HCT116 (cell line): ENCODE results near the gene SLC35F3. TPM values are rescaled to one million over a fixed set of nuclear protein-coding genes. Genes with fewer than 3 reads are reported as not detected.

Source experiments
- ATAC-seq: fragments of 200-7000 bp; cut with Tn5 transposase; 2 replicates; pipeline ENCODE4 v1.9.1; 2020; ENCODE audit warnings: mild to moderate bottlenecking, moderate library complexity
- BruUV-seq: library from RNA; stranded (reverse); fragments of 400-500 nt; replicated peaks from 2 replicates; lab custom pipeline; 2021; lab: Mats Ljungman, UMichigan
- CTCF ChIA-PET: fragments of 300-600 bp; sonication (Branson Sonifier 250); formaldehyde crosslinking; loops from one replicate; lab custom pipeline; 2021; ENCODE audit warnings: antibody characterized with exemption; lab: Charles Lee
- POLR2A ChIA-PET: fragments of 300-600, 350-600 bp; sonication (Branson Sonifier 250); formaldehyde crosslinking; loops from one replicate; lab custom pipeline; 2021; ENCODE audit warnings: antibody characterized with exemption; lab: Charles Lee
- RAD21 ChIA-PET, 2 experiments: fragments of 300-600 bp; sonication (Branson Sonifier 250); formaldehyde crosslinking; loops; one replicate each; lab custom pipeline; 2023; ENCODE audit warnings: low total read pairs in 2 of 2; ENCODE audit not compliant: uncharacterized antibody in 2 of 2, unreplicated experiment in 2 of 2, low non-redundant PET in 1 of 2; lab: Charles Lee
- DNase-seq: peaks from one replicate; pipeline ENCODE4 v3.0.0-alpha.2; 2010; ENCODE audit warnings: low read depth, low spot score
- H2AFZ ChIP-seq: fragments of 200-600 bp; shearing (Covaris generic), sonication (generic); 2 replicates; pipeline ENCODE4 v1.6.1; 2017; ENCODE audit warnings: low read depth, mixed run types, mixed read lengths, antibody characterized with exemption, low read length; ENCODE audit not compliant: poor library complexity, severe bottlenecking
- H3K27ac ChIP-seq: 2 replicates; pipeline ENCODE4 v1.5.1; 2012; ENCODE audit warnings: low read depth, low read length
- H3K27me3 ChIP-seq: fragments of 200-600 bp; sonication (generic); 2 replicates; pipeline ENCODE4 v1.6.1; 2016; ENCODE audit warnings: mixed run types, low read length, mixed read lengths; ENCODE audit not compliant: insufficient read depth
- H3K36me3 ChIP-seq, 2 experiments: fragments of 200-500 bp in 1 of 2; fragments of 200-600 bp in 1 of 2; sonication (Bioruptor generic) in 1 of 2; sonication (generic) in 1 of 2; 2 replicates each; pipeline versions ENCODE4 v1.5.1 to v1.6.1; 2014 to 2016; ENCODE audit warnings: low read length in 2 of 2, inconsistent platforms in 1 of 2, mixed read lengths in 1 of 2, mixed run types in 1 of 2; ENCODE audit not compliant: insufficient read depth in 2 of 2, control insufficient read depth in 1 of 2
- H3K4me1 ChIP-seq, 2 experiments: fragments of 200-600 bp in 1 of 2; sonication (generic) in 1 of 2; 2 replicates each; pipeline versions ENCODE4 v1.5.1 to v1.6.1; 2012 to 2017; ENCODE audit warnings: low read length in 2 of 2, inconsistent platforms in 1 of 2, mild to moderate bottlenecking in 1 of 2, mixed read lengths in 1 of 2, mixed run types in 1 of 2, moderate library complexity in 1 of 2; ENCODE audit not compliant: insufficient read depth in 2 of 2, control insufficient read depth in 1 of 2
- H3K4me2 ChIP-seq: fragments of 200-600 bp; sonication (generic); 2 replicates; pipeline ENCODE4 v1.6.1; 2017; ENCODE audit warnings: mixed run types, low read length, mixed read lengths
- H3K4me3 ChIP-seq, 2 experiments: fragments of 200-600 bp in 1 of 2; sonication (generic) in 1 of 2; replicated peaks in 1 of 2; 2 replicates each; pipeline ENCODE4 v1.5.1; 2011 to 2016; ENCODE audit warnings: low read length in 2 of 2, control low read depth in 1 of 2, low read depth in 1 of 2, mild to moderate bottlenecking in 1 of 2, mixed read lengths in 1 of 2, mixed run types in 1 of 2
- H3K79me2 ChIP-seq: fragments of 200-600 bp; sonication (generic); 2 replicates; pipeline ENCODE4 v1.6.1; 2017; ENCODE audit warnings: mild to moderate bottlenecking, mixed run types, low read length, moderate library complexity, mixed read lengths; ENCODE audit not compliant: insufficient read depth
- H3K9ac ChIP-seq: fragments of 200-600 bp; sonication (generic); 2 replicates; pipeline ENCODE4 v1.6.1; 2016; ENCODE audit warnings: low read length, mixed read lengths
- H3K9me2 ChIP-seq: fragments of 200-600 bp; sonication (generic), shearing (Covaris generic); 2 replicates; pipeline ENCODE4 v1.6.1; 2017; ENCODE audit warnings: mixed run types, mild to moderate bottlenecking, moderate library complexity; ENCODE audit not compliant: insufficient read depth
- H3K9me3 ChIP-seq, 2 experiments: fragments of 200-500 bp in 1 of 2; fragments of 200-600 bp in 1 of 2; sonication (Bioruptor generic) in 1 of 2; sonication (generic) in 1 of 2; 2 replicates each; pipeline ENCODE4 v1.6.1; 2014 to 2017; ENCODE audit warnings: low read length in 2 of 2, mixed read lengths in 2 of 2, inconsistent platforms in 1 of 2, low read depth in 1 of 2, mild to moderate bottlenecking in 1 of 2, mixed run types in 1 of 2, moderate library complexity in 1 of 2; ENCODE audit not compliant: control insufficient read depth in 1 of 2, insufficient read depth in 1 of 2
- H4K20me1 ChIP-seq: fragments of 200-600 bp; sonication (generic), shearing (Covaris generic); 2 replicates; pipeline ENCODE4 v1.6.1; 2017; ENCODE audit warnings: mixed run types, mild to moderate bottlenecking, moderate library complexity; ENCODE audit not compliant: insufficient read depth
- EGR1 ChIP-seq: IDR thresholded peaks from 2 replicates; pipeline ENCODE4 v1.6.1; 2012; ENCODE audit warnings: low read depth
- ELF1 ChIP-seq: IDR thresholded peaks from 2 replicates; pipeline ENCODE4 v1.6.1; 2012; ENCODE audit warnings: low read depth, borderline replicate concordance
- EZH2phosphoT487 ChIP-seq: fragments of 200-600 bp; IDR thresholded peaks from 2 replicates; pipeline ENCODE4 v1.6.1; 2018; ENCODE audit warnings: antibody characterized with exemption, borderline replicate concordance
- FOSL1 ChIP-seq: IDR thresholded peaks from 2 replicates; pipeline ENCODE4 v1.6.1; 2012; ENCODE audit warnings: low read depth
- MAX ChIP-seq: IDR thresholded peaks from 2 replicates; pipeline ENCODE4 v1.6.1; 2012
- SIN3A ChIP-seq: IDR thresholded peaks from 2 replicates; pipeline ENCODE4 v1.6.1; 2012; ENCODE audit warnings: low read depth
- TCF7L2 ChIP-seq: IDR thresholded peaks from 2 replicates; pipeline ENCODE4 v1.7.0; 2011; ENCODE audit warnings: borderline replicate concordance, inconsistent platforms; ENCODE audit not compliant: insufficient read depth, insufficient read length; ENCODE audit errors: extremely low read depth
- YY1 ChIP-seq: IDR thresholded peaks from 2 replicates; pipeline ENCODE4 v1.6.1; 2011; ENCODE audit warnings: low read length, low read depth, moderate library complexity, mild to moderate bottlenecking; ENCODE audit not compliant: insufficient replicate concordance; ENCODE audit errors: extremely low read depth
- ZFX ChIP-seq: fragments of 450-650 bp; IDR thresholded peaks from 2 replicates; pipeline ENCODE4 v1.6.1; 2017
- ZNF274 ChIP-seq: fragments of 200-500 bp; sonication (Bioruptor generic); IDR thresholded peaks from 2 replicates; pipeline ENCODE4 v1.6.1; 2014; ENCODE audit warnings: mild to moderate bottlenecking, low read depth, low read length, inconsistent platforms
- intact Hi-C: fragments of 100-400 bp; cut with micrococcal nuclease; formaldehyde crosslinking; loops from 2 replicates; pipeline ENCODE4 v1.10.0; 2022
- total RNA-seq: library from RNA; stranded (reverse); gene quantifications from one replicate; pipeline ENCODE4 v1.2.1, GENCODE V29; 2021; ENCODE audit not compliant: unreplicated experiment
- TF ChIP-seq, protein P1 (sequence below), 3 experiments: fragments of 200-600 bp in 1 of 3; sonication (generic) in 1 of 3; IDR thresholded peaks in 2 of 3; conservative IDR thresholded peaks in 1 of 3; 2 replicates each; pipeline ENCODE4 v1.5.1; 2012 to 2017; ENCODE audit warnings: low read depth in 2 of 3, low read length in 2 of 3, antibody characterized with exemption in 1 of 3, borderline replicate concordance in 1 of 3, control low read depth in 1 of 3, mild to moderate bottlenecking in 1 of 3, mixed read lengths in 1 of 3, mixed run types in 1 of 3, moderate library complexity in 1 of 3; ENCODE audit not compliant: insufficient read depth in 1 of 3
- TF ChIP-seq, protein P2 (sequence below): IDR thresholded peaks from 2 replicates; pipeline ENCODE4 v1.6.1; 2012; ENCODE audit warnings: low read depth

The SLC35F3 gene
- total RNA-seq, 1 experiment from 2014 or later = 6.4 TPM

DNA sequence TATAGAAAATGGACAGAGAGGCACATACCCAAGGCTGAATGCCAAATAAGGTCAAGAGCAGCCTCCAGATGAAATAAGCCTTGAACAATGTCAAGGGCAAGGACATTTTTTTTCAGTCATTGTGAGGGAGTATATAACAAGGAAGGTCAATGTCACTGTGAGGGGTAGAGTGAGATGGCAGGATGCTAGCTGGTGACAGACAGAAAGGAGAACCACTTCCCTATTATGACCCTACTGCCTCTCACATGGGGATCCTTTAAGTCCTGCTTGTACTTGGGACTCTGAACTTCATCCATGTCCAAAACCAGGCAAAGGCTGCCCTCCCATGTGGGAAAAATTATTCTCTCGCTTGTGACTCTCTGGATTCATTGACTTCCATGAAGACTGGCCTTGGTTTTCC, 349.3 kb downstream of the SLC35F3 start (continued):
- TF ChIP-seq, protein P1, sequence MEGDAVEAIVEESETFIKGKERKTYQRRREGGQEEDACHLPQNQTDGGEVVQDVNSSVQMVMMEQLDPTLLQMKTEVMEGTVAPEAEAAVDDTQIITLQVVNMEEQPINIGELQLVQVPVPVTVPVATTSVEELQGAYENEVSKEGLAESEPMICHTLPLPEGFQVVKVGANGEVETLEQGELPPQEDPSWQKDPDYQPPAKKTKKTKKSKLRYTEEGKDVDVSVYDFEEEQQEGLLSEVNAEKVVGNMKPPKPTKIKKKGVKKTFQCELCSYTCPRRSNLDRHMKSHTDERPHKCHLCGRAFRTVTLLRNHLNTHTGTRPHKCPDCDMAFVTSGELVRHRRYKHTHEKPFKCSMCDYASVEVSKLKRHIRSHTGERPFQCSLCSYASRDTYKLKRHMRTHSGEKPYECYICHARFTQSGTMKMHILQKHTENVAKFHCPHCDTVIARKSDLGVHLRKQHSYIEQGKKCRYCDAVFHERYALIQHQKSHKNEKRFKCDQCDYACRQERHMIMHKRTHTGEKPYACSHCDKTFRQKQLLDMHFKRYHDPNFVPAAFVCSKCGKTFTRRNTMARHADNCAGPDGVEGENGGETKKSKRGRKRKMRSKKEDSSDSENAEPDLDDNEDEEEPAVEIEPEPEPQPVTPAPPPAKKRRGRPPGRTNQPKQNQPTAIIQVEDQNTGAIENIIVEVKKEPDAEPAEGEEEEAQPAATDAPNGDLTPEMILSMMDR (IDR thresholded peaks at IDR 0.05 in 2 of 3, conservative IDR thresholded peaks at IDR 0.05 in 1 of 3; ENCODE audit: borderline replicate concordance in 1 of 3, insufficient read depth in 1 of 3, low read depth in 2 of 3, low read length in 2 of 3) = no peak
- TF ChIP-seq FOSL1 = no peak
- no peak for TF ChIP-seq EGR1
- TF ChIP-seq YY1 = no peak
- TF ChIP-seq MAX = no peak
- no peak for TF ChIP-seq ELF1
- no peak for TF ChIP-seq SIN3A
- TF ChIP-seq ZNF274 = no peak

DNA sequence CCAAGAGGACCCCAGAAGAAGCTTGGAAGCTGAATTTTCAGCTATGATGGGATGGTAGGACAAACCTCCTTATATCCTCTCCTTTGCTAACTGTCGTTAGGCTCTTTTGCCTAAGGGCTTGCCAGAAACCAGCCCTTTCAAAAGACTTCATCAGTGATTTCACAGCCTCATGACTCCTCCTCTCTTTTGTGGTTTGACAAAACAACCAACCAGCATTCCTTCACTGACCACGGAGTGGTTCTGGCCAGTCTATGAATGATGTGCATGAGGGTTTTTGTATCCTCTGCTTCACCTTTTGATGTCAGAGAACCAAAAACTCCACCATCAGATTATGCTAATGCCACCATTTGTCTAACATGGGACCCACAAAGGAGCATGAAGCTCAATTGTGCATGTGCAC, 351.9 kb downstream of the SLC35F3 start:
- no TSS peak for BruUV-seq
- no peaks in the 10 kb centered on the region for H3K27me3 ChIP-seq
- no peak overlapping the region for H3K27ac ChIP-seq
- H3K9me3 ChIP-seq = peaks cover 0 to 7% of the 10 kb centered on the region in 2 experiments; a peak in 3 of 4 replicates
- H3K9ac ChIP-seq = no peak overlapping the region
- POLR2A ChIA-PET = no interaction called here
- no peak overlapping the region for H2AFZ ChIP-seq
- H3K79me2 ChIP-seq = no peaks in the 10 kb centered on the region
- TF ChIP-seq, protein P2, sequence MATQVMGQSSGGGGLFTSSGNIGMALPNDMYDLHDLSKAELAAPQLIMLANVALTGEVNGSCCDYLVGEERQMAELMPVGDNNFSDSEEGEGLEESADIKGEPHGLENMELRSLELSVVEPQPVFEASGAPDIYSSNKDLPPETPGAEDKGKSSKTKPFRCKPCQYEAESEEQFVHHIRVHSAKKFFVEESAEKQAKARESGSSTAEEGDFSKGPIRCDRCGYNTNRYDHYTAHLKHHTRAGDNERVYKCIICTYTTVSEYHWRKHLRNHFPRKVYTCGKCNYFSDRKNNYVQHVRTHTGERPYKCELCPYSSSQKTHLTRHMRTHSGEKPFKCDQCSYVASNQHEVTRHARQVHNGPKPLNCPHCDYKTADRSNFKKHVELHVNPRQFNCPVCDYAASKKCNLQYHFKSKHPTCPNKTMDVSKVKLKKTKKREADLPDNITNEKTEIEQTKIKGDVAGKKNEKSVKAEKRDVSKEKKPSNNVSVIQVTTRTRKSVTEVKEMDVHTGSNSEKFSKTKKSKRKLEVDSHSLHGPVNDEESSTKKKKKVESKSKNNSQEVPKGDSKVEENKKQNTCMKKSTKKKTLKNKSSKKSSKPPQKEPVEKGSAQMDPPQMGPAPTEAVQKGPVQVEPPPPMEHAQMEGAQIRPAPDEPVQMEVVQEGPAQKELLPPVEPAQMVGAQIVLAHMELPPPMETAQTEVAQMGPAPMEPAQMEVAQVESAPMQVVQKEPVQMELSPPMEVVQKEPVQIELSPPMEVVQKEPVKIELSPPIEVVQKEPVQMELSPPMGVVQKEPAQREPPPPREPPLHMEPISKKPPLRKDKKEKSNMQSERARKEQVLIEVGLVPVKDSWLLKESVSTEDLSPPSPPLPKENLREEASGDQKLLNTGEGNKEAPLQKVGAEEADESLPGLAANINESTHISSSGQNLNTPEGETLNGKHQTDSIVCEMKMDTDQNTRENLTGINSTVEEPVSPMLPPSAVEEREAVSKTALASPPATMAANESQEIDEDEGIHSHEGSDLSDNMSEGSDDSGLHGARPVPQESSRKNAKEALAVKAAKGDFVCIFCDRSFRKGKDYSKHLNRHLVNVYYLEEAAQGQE = no peak
- TF ChIP-seq TCF7L2 (no peak), EZH2phosphoT487 (no peak), ZFX (no peak)
- TF ChIP-seq, protein P1 (IDR thresholded peaks at IDR 0.05 in 2 of 3, conservative IDR thresholded peaks at IDR 0.05 in 1 of 3; ENCODE audit: borderline replicate concordance in 1 of 3, insufficient read depth in 1 of 3, low read depth in 2 of 3, low read length in 2 of 3) = no peak
- TF ChIP-seq, all 23 proteins: peak for 0
- no peaks in the 10 kb centered on the region for H4K20me1 ChIP-seq
- H3K4me1 ChIP-seq = peaks cover 0 to 18% of the 10 kb centered on the region in 2 experiments; a peak in 2 of 4 replicates
- no peak for DNase-seq
- no peak overlapping the region for H3K4me3 ChIP-seq
- no peaks in the 10 kb centered on the region for H3K9me2 ChIP-seq
- H3K36me3 ChIP-seq = no peaks in the 10 kb centered on the region
- no peak overlapping the region for H3K4me2 ChIP-seq
- CTCF ChIA-PET = no interaction called here
- RAD21 ChIA-PET = no interaction called here
- 0 out of 2 replicates have a peak, but pooled peaks have one; percentile 30 for ATAC-seq
- intact Hi-C loops = no loop called here
